Hematopoietic multipotent progenitor cell (in vitro differentiated cells): Measurements from ENCODE around the gene CYP4F11. TPM values are rescaled to one million over a fixed set of nuclear protein-coding genes. Genes with fewer than 3 reads are reported as not detected.
A peak's percentile ranks its signal among the peaks of the same experiment; 100 is the strongest.
"Not testable (repeated sequence)": the region's sequence is repeated elsewhere in the genome, so short reads cannot be mapped to it uniquely, and the experiment has no call there.

Source experiments
- DNase-seq, 3 donors: peaks; one replicate each; pipeline ENCODE4 v3.0.0-alpha.2; 2011 to 2015; ENCODE audit warnings: low read depth in 2 of 3, low spot score in 2 of 3
- total RNA-seq: library from RNA; depleted of rRNA; stranded (reverse); fragments of >200 nt; gene quantifications from one replicate; pipeline ENCODE4 v1.2.3, GENCODE V29; 2012

Gene CYP4F11
- total RNA-seq, 1 donor: 0.27 TPM

GRCh38 chr19:15926484-15926883, 7.8 kb downstream of the CYP4F11 start:
- no peak for DNase-seq

GRCh38 chr19:15923702-15924101, 10.6 kb downstream of the CYP4F11 start:
- DNase-seq: no peak

GRCh38 chr19:15922021-15922420, 12.3 kb downstream of the CYP4F11 start:
- DNase-seq: no peak

DNA sequence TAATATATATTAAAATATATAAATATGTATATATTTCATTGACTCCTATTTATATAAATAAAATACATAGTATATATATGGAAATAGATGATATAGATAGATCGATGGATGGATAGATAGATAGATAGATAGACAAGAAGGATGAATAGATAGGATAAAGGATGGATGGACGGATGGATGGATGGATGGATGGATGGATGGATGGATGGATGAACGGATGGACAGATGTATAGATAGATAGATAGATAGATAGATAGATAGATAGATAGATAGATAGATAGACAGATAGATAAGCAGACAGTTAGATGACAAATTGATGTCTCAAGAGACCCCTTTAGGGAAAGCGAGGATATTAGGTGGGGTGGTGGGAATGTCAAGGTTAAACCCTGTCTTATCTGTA, 15.1 kb downstream of the CYP4F11 start:
- no peak for DNase-seq

GRCh38 chr19:15915109-15915508, 19.2 kb downstream of the CYP4F11 start:
- DNase-seq: no peak

- no peak for DNase-seq
Observed at GRCh38 chr19:15913830-15914229, 20.5 kb downstream of the CYP4F11 start.

DNA sequence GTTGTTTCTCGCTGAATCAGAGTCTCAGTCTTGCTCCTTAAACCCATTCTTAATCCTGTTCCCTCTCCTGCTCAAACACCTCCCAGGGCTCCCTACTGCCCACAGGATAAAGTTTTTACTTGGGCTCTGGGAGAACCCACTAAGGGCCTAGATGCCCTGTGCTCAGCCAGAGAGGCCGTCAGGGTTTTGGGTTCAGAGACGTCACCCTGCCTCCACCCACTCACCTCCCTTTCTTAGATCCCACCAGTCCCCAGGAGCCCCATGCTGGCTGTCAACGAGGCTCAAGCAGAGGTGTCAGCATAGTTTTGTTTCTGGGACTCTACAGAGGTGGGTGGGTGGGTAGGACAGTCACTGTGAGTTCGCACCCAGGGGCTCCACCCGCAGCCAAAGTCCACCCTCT, 20.9 kb downstream of the CYP4F11 start:
- DNase-seq: no peak

DNA sequence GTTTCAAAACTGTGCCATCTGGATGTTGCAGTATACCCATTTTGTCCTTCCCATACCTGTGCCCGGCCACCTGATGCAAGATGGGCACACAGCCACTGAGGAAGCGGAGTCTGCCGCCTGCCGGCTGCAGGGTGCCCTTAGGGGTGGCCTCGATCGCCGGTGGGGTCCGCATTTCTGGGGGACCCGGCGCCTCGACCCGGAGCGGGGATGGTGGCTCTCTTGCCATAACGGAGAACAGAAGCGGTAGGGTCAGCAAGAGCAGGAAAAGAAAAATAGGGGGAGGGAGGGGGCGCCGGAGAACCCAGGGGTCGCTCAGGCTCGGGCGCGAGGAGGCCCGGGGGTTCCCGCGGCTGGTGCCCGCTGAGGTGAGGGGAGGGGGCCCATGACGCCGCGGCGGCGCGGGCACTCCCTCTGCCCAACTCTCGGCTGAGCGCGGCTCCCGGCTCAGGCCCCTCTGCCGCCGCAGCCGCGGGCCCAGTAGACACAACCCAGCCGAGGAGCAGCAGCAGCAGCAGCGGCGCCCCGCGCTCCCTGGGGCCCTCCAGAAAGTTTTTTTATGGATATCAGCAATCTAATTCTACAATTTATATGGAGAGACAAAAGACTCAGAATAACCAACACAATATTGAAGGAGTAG, 22.6 kb downstream of the CYP4F11 start:
- DNase-seq: peak in 2 of 3 donors; percentile 44 to 46

- no peak for DNase-seq
Observed at GRCh38 chr19:15905026-15905425, 29.3 kb downstream of the CYP4F11 start.

DNA sequence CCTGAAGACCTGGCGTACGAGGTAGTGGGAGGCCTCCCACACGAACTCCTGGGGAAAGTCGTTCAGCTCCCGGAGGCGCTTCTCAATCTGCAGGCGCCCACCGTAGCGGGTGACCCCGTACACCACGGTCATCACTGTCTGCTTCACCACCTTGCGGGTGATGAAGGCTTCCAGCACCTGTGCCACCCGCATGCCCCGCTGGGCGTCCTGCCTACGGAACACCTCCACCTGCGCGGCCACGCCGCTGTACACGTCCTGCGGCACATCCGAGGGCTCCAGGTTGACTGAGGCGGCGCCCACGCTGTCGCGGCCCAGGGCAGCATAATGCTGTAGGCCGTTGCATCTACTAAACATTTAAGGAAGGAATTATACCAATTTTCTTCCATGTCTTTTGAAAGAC, 31.4 kb downstream of the CYP4F11 start:
- DNase-seq: not testable (repeated sequence)

DNA sequence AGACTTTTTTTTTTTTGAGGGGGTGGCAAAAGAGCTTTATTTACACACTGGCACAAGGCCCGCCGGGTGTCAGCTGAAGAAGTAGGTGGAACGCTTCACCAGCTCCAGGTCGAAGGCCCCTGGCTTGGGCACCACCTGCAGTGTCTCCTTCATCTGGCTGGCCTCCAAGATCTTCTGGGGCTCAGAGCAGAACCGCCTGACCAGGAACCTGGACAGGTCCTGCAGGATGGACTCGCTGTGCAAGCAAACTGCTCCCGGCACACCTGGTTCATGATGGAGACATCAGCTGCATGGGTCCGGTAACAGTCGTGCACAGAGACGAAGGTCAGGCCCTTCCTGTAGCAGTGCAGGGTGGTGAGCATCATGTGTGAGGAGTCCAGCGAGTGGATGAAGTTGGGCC, 32.1 kb downstream of the CYP4F11 start:
- DNase-seq: no peak

- DNase-seq: no peak
Observed at GRCh38 chr19:15900504-15900903, 33.8 kb downstream of the CYP4F11 start.

GRCh38 chr19:15900032-15900431, 34.3 kb downstream of the CYP4F11 start:
- DNase-seq: peak in 1 of 3 donors; percentile 35

DNA sequence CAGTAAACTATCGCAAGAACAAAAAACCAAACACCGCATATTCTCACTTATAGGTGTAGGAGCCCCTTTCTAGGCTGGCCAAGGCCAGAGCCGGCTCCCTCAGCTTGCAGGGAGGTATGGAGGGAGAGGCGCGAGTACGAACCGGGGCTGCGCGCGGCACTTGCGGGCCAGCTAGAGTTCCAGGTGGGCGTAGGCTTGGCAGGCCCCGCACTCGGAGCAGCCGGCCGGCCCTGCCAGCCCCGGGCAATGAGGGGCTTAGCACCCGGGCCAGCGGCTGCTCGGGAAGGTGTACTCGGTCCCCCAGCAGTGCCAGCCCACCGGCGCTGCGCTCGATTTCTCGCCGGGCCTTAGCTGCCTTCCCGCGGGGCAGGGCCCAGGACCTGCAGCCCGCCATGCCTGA, 34.8 kb downstream of the CYP4F11 start:
- DNase-seq: not testable (repeated sequence)

- no peak for DNase-seq
Observed at GRCh38 chr19:15897738-15898276, 36.5 kb downstream of the CYP4F11 start, which contains the start of gene CYP4F2. Gene CYP4F2, minus strand, starts transcription at chr19:15898074. Its CDS starts 463 bp downstream, at chr19:15897611.

DNA sequence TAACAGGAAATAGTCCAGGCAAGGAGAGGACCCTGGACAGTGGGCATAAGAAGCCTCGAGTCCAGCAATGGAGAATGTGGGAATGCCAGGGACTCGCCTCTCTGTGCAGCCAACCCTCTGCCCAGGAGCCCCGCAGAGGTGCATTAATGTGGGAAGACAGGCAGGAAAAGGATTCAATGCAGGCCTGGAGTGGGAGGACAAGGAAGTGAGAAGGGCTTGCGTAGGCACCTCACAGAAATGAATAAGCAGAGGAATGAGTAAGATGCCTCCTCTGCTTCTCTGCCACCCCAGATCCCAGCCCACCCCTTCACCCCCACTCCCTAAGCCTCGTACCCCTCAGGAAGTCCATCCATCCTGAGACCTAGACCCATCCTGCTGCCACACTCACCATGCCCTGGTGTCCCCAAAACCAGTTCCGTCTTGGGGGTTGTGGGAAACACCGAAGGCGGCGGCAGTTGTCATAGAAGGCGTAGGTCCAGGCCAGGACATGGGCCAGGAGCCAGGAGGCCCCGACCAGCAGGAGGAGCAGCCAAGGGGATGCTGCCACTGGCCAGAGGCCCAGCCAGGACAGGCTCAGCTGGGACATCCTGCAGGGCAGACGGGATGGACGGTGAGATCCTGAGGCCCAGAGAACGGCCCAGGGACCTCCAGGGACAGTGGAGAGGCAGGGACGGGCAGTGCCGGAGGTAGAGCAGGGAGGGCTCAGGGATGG, 37.1 kb downstream of the CYP4F11 start:
- DNase-seq: no peak

DNA sequence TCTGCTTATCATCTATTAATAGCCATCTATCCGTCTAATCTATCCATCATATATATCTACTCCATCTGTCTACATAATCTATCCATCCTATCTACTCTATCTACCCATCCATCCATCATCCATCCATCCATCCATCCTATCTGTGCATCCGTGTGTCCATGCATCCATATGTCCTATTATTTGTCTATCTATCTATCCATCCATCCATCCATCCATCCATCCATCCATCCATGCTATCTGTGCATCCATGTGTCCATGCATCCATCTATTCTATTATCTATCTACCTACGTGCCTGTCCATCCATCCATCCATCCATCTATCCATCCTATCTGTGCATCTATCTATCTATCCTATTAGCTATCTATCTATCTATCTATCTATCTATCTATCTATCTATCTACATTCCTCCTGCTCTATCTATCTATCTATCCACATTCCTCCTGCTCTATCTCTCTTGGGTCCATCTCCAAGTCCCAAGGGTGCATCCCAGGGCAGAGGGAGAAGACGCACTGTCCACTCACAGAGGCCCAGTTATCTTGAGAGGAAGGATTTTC, 38.4 kb downstream of the CYP4F11 start:
- no peak for DNase-seq

GRCh38 chr19:15894359-15894758, 40.0 kb downstream of the CYP4F11 start:
- no peak for DNase-seq

DNA sequence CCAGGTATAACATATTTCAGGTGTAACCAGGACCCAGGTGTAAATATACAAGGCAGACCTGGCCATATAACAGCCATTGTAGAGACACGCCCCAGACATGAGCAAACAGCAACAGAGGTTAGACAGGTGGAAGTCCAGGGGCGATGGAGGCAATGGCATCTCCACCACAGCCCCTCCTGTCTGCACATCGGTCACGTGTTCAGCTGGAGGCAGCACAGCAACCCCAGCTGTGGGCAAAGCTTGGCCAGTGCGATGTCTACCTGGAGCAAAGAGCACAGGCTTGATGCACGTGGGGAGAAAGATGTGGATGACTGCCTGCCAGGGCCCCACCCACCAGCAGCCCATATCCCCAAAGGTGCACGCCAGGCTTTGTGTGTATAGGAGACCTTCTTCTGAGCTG, 40.9 kb downstream of the CYP4F11 start:
- no peak for DNase-seq

DNA sequence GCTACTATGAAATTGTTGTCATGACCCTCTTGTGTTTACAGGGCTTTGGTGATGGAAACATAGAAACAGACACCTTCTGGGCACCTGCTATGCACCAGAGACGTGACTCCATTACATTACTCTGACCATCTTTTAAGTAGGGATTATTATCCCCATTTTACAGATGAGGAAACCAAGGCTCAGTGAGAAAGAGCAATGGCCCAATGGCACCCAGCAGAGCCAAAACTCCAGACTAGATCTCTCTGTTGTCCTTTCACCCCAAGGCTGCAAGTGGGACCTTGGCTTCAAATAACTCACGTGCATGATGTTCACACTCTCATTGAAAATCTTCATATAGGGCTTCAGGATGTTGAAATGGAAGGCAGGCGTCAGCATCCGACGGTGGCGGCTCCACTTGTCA, 42.3 kb downstream of the CYP4F11 start:
- no peak for DNase-seq

- DNase-seq: no peak
Observed at GRCh38 chr19:15891434-15891833, 42.9 kb downstream of the CYP4F11 start.

DNA sequence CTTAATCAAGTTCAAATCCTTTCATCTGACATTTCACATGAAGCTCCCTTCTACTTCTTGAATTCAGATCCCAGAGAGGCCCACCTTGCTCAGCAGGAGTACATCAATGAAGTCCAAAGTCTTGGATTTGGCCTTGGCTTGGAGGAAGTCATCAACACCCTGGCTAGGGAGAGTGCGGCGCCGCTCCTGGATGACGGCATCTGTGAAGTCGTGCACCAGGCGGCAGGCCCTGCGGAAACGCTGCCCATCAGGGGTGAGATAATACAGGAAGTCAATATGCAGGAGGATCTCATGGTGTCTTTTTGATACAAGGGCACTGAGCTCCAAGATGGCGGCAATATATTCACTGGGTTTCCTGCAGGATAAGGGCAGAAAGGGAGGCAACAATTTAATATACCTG, 45.0 kb downstream of the CYP4F11 start:
- not testable (repeated sequence) for DNase-seq
